Right renal cortex interstitium (tissue), 3 donors: ENCODE data around the gene DONSON. TPM values are rescaled to one million over a fixed set of nuclear protein-coding genes. Genes with fewer than 3 reads are reported as not detected.

Source experiments
- DNase-seq, 3 donors: peaks; one replicate each; pipeline ENCODE4 v3.0.0-alpha.2; 2013; ENCODE audit warnings: low read depth in 3 of 3, low spot score in 2 of 3
- polyA plus RNA-seq, 3 donors: library from polyadenylated mRNA; unstranded; fragments of 120-200 nt; gene quantifications; one replicate each; pipeline ENCODE4 v1.2.1, GENCODE V29; 2013; ENCODE audit not compliant: insufficient read length in 3 of 3

DONSON gene
- polyA plus RNA-seq, 3 donors: 31.0 to 36.9 (median 32.5) TPM

DNA sequence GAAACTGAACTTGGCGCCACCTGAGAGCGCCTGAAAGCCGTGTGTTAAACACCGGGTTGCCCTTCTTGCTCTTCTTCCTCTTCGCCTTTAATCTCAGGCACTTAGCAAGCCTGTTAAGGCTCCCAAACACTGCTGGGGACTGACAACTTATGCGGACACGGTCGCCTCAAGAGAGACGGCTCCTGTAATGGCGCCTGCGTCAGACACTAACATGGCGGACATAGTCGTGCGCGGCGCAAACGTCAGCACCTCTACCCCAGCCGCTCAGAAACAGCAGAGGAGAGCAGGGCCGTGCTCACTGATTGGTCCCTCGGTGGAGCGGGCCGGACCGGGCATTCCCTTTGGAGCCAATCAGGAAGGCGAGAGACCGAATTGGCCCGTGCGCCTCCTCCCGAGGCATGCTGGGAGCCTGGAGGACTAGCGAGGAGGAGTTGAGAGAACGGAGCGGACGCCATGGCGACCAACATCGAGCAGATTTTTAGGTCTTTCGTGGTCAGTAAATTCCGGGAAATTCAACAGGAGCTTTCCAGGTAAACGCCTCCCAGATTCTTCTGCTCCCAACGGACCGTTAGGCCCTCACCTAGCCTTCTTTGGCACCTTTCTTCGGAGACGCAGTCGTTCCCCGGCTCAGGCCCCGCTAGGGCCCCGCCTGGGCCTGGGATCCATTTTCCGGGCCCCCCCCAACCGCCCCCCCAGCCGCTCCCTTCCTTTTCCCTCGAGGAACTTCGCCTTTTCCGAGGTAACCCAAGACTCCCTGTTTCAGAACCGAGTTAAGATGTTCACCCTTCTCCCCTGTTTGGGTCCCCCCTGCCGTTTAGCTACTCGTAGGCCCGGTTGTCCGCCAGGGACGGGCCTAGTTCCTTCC, 45.6 kb downstream of the DONSON start, which contains the start of gene SON:
Gene SON, plus strand, starts transcription at position 399 of the 865 bp plus-strand sequence. Its CDS starts 55 bp downstream, at position 454.
- DNase-seq: peak; percentile 93 to 96 (median 95)

- peak; percentile 40 to 63 (median 56) for DNase-seq
Observed at GRCh38 chr21:33541756-33542639, 46.5 kb downstream of the DONSON start, which contains the start of gene GART. Gene GART, minus strand, starts transcription at chr21:33542117. Its CDS starts 2,802 bp downstream, at chr21:33539315.

DNA sequence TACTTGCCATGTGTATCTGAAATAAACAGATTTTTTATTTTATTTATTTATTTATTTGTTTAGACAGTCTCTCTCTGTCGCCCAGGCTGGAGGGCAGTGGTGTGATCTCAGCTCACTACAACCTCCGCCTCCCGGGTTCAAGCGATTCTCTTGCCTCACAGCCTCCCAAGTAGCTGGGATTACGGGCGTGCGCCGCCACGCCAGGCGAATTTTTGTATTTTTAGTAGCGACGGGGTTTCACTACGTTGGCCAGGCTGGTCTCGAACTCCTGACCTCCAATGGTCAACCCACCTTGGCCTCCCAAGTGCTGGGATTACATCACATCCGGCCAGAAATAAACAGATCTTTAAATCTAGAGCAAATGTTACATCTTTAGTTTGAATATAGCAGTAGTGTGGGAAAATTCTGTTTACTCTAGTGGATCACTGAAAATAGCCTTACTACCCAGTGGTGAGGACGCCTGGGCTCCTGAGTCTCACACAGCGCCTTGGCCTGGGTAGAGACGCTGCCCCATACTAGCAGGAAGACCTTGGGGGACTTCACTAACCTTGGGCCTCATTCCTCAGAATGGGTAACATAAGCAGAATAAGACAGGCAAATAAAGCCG, 47.3 kb downstream of the DONSON start:
- no peak for DNase-seq

GRCh38 chr21:33540711-33541104, 47.8 kb downstream of the DONSON start:
- DNase-seq: no peak

DNA sequence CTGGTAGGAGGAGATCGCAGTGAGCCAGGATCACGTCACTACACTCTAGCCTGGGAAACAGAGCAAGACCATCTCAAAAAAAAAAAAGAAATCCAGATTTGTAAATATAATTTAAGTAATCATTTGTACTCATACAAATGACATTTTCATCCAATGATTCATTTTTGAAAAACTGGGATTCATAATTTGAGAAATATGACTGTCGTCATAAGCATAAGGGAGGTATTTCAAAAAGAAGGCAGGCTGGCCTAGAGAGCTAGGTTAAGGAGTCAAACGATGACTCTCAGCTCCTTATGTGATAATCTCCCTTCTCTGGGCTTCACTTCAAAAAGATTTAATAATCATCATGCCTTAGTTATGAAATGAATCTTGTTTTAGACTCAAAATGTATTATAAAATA, 48.9 kb downstream of the DONSON start:
- no peak for DNase-seq

DNA sequence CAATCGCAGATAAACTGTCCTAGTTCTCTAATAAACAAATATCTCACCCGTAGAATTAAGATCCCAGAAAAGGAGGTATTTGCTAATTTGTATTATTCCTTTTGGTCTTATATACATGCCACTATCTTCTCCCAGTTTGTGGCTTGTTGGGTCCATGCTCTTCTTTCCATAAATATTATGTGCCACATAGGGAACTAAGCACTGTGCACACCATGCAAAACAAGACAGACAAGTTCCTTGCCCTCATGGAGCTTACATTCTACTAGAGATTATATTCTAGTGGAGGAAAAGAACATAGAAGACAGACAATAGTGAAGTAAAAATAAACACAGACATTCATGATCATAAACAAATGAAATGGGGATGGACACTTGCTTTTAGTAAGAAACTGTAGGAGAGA, 51.3 kb downstream of the DONSON start:
- DNase-seq: no peak

DNA sequence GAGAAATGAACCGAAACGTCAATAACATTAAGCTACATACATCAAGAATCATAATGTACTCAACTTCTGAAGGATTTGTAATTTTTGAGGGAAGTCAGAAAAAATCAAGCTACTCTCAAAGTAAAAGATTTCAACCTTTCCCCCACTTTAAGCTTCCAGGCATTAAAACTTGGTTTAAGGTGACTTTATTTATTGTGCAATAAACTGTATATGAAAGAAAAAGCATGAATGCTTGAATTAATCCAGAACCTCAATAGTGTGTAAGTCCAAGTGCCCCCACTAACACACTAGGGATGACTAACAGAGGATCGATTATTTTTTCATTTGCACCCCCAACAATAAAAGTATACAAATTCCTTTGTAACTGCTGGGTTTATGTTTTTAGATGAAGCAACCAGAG, 57.5 kb downstream of the DONSON start:
- DNase-seq: no peak

Other genes starting within 250 kb of the DONSON start
- gene IFNGR2, start 185.3 kb downstream of the DONSON start, polyA plus RNA-seq: 10 to 100 TPM; 82.9 to 86.4 (median 86.0) TPM
- gene TMEM50B, start 108.7 kb downstream of the DONSON start, polyA plus RNA-seq: 10 to 100 TPM; 48.8 to 64.9 (median 60.5) TPM
- 1 to 10 TPM; 6.0 to 6.3 (median 6.1) TPM for gene DNAJC28, start 97.0 kb downstream of the DONSON start, polyA plus RNA-seq
- 10 to 100 TPM; 65.9 to 71.0 (median 70.9) TPM for gene GART, start 46.6 kb downstream of the DONSON start, polyA plus RNA-seq
- gene SON, start 45.6 kb downstream of the DONSON start, polyA plus RNA-seq: 100 to 1,000 TPM; 306 to 347 (median 321) TPM
- gene CRYZL1, start 53.1 kb upstream of the DONSON start, polyA plus RNA-seq: 10 to 100 TPM; 62.3 to 73.5 (median 64.6) TPM
- gene ITSN1, start 53.8 kb upstream of the DONSON start, polyA plus RNA-seq: 10 to 100 TPM; 37.6 to 39.5 (median 39.4) TPM